Chondrocyte (in vitro differentiated cells): ENCODE measurements around the gene TNKS1BP1. TPM values are rescaled to one million over a fixed set of nuclear protein-coding genes. Genes with fewer than 3 reads are reported as not detected.

Experiments used
- DNase-seq: peaks from one replicate; pipeline ENCODE4 v3.0.0; 2021; ENCODE audit warnings: mixed read lengths, low spot score
- H3K27ac Mint-ChIP-seq: one replicate; pipeline ENCODE4 v1.8.0; 2021; ENCODE audit warnings: mild to moderate bottlenecking, moderate library complexity, mixed read lengths; ENCODE audit not compliant: unreplicated experiment
- H3K27me3 Mint-ChIP-seq: 2 replicates; pipeline ENCODE4 v1.8.0; 2021; ENCODE audit warnings: low read depth, mixed read lengths
- H3K36me3 Mint-ChIP-seq: 2 replicates; pipeline ENCODE4 v1.8.0; 2021; ENCODE audit warnings: low read depth, mixed read lengths
- H3K4me1 Mint-ChIP-seq: 2 replicates; pipeline ENCODE4 v1.8.0; 2021; ENCODE audit warnings: low read depth, mild to moderate bottlenecking, mixed read lengths
- H3K4me3 Mint-ChIP-seq: one replicate; pipeline ENCODE4 v1.8.0; 2021; ENCODE audit warnings: mild to moderate bottlenecking, moderate library complexity, mixed read lengths; ENCODE audit not compliant: unreplicated experiment
- H3K9me3 Mint-ChIP-seq: 2 replicates; pipeline ENCODE4 v1.8.0; 2021; ENCODE audit warnings: low read depth, mixed read lengths
- CTCF ChIP-seq: fragments of 200-600 bp; sonication (generic); IDR thresholded peaks from 2 replicates; pipeline ENCODE4 v1.5.0; 2021; ENCODE audit warnings: antibody characterized with exemption, mild to moderate bottlenecking, moderate library complexity
- total RNA-seq: library from RNA; stranded (reverse); gene quantifications from 3 replicates; pipeline ENCODE4 v1.2.1, GENCODE V29; 2021

TNKS1BP1 gene
- total RNA-seq, 1 donor from 2014 or later: 181 TPM

- peak; percentile 93 for TF ChIP-seq CTCF
- H3K4me1 Mint-ChIP-seq: peaks cover 35% of the 10 kb centered on the region
- H3K36me3 Mint-ChIP-seq: peaks cover 3% of the 10 kb centered on the region
- H3K27ac Mint-ChIP-seq: peak overlapping the region; percentile 99
- H3K4me3 Mint-ChIP-seq: peak overlapping the region; percentile 66
- DNase-seq: no peak
- no peaks in the 10 kb centered on the region for H3K27me3 Mint-ChIP-seq
- H3K9me3 Mint-ChIP-seq: peaks cover 7% of the 10 kb centered on the region
Measured at GRCh38 chr11:57277845-57278720, 46.7 kb downstream of the TNKS1BP1 start.

- Mint-ChIP-seq H3K36me3 (peaks cover 3% of the 10 kb centered on the region), H3K4me3 (no peak overlapping the region), H3K4me1 (peaks cover 35% of the 10 kb centered on the region), H3K9me3 (peaks cover 7% of the 10 kb centered on the region), H3K27ac (peak overlapping the region; percentile 99), H3K27me3 (no peaks in the 10 kb centered on the region)
- DNase-seq: no peak
- TF ChIP-seq CTCF: no peak
Measured at GRCh38 chr11:57276971-57277675, 47.6 kb downstream of the TNKS1BP1 start.

GRCh38 chr11:57276169-57276970 lies 48.4 kb downstream of the TNKS1BP1 start:
- H3K9me3 Mint-ChIP-seq: peaks cover 7% of the 10 kb centered on the region

GRCh38 chr11:57275582-57275981 lies 49.2 kb downstream of the TNKS1BP1 start:
- peaks cover 7% of the 10 kb centered on the region for H3K9me3 Mint-ChIP-seq
- H3K4me1 Mint-ChIP-seq: peaks cover 34% of the 10 kb centered on the region
- peaks cover 3% of the 10 kb centered on the region for H3K36me3 Mint-ChIP-seq
- TF ChIP-seq CTCF: no peak
- DNase-seq: no peak
- no peak overlapping the region for H3K27ac Mint-ChIP-seq
- H3K27me3 Mint-ChIP-seq: peaks cover 4% of the 10 kb centered on the region
- no peak overlapping the region for H3K4me3 Mint-ChIP-seq

More at GRCh38 chr11:57276169-57276970, 48.4 kb downstream of the TNKS1BP1 start:
- H3K4me1 Mint-ChIP-seq: peaks cover 35% of the 10 kb centered on the region
- no peak for TF ChIP-seq CTCF
- no peak for DNase-seq
- no peaks in the 10 kb centered on the region for H3K27me3 Mint-ChIP-seq
- peaks cover 3% of the 10 kb centered on the region for H3K36me3 Mint-ChIP-seq
- no peak overlapping the region for H3K4me3 Mint-ChIP-seq
- no peak overlapping the region for H3K27ac Mint-ChIP-seq
